GM12891 (cell line): Measurements from ENCODE around the gene ZNF598.

Experiments
- POLR2A ChIP-seq: IDR thresholded peaks from 2 replicates; pipeline ENCODE4 v1.6.1; 2011; ENCODE audit warnings: low read depth, low read length, control low read depth
- POLR2AphosphoS5 ChIP-seq: IDR thresholded peaks from 2 replicates; pipeline ENCODE4 v1.6.1; 2011; ENCODE audit warnings: low read depth, low read length, control low read depth
- TAF1 ChIP-seq: IDR thresholded peaks from 2 replicates; pipeline ENCODE4 v1.6.1; 2011; ENCODE audit warnings: low read depth, low read length, control low read depth

- no peak for TF ChIP-seq TAF1
- TF ChIP-seq POLR2A, result no peak
- no peak for TF ChIP-seq POLR2AphosphoS5
Observed at GRCh38 chr16:2015947-2016208, 6.3 kb upstream of the ZNF598 start.
